ENCODE data around the gene AKAP9. TPM values are rescaled to one million over a fixed set of nuclear protein-coding genes. Genes with fewer than 3 reads are reported as not detected.

The AKAP9 gene
- total and polyA plus RNA-seq, 9 of the 15 experiments (the other 6 are each of a cell fraction or from before 2014, with no cell fraction given) = 25.5 to 80.9 (median 46.3) TPM

- intact Hi-C loops (cut with micrococcal nuclease) (no loop called here), in situ Hi-C loops (cut with MboI) (no loop called here)
- ChIA-PET POLR2A (interaction anchor here (2.3 kb wide), 1 partner anchor 17 kb away, joined by 8 read pairs; the partner anchor contains the start of gene AKAP9), CTCF (ENCODE audit: low intra/inter-chr PET ratio) (no interaction called here)
- Histone ChIP-seq H3K9me1 (ENCODE audit: control insufficient read depth, insufficient read depth, low read length) (no peaks in the 10 kb centered on the region), H3K79me2 (ENCODE audit: control insufficient read depth, insufficient read depth, low read length) (peaks cover 65% of the 10 kb centered on the region), H3K4me1 (replicated peaks in 1 of 2; ENCODE audit: control insufficient read depth in 2 of 2, insufficient read depth in 2 of 2, low read length in 2 of 2) (no peaks in the 10 kb centered on the region), H3K9me3 (replicated peaks; ENCODE audit: control insufficient read depth, insufficient read depth, low read depth, low read length) (no peaks in the 10 kb centered on the region), H2AFZ (ENCODE audit: low read depth, low read length) (no peak overlapping the region), H3K9ac (ENCODE audit: insufficient read depth in 1 of 2, low read depth in 2 of 2, low read length in 2 of 2) (no peak overlapping the region), H3K4me3 (no peak overlapping the region), H3K4me2 (ENCODE audit: insufficient read depth, low read length) (no peak overlapping the region), H3K27me3 (ENCODE audit: control insufficient read depth in 2 of 2, insufficient read depth in 2 of 2, low read length in 2 of 2) (no peaks in the 10 kb centered on the region), H3K27ac (ENCODE audit: extremely low read depth, low read depth, low read length) (no peak overlapping the region), H4K20me1 (replicated peaks; ENCODE audit: control insufficient read depth, insufficient read depth, low read length) (no peaks in the 10 kb centered on the region), H3K36me3 (ENCODE audit: control insufficient read depth, insufficient read depth, low read length) (peaks cover 3% of the 10 kb centered on the region; the same call in 2 of the 3 replicates)
- DNase-seq (ENCODE audit: extremely low read depth in 1 of 4, low spot score in 3 of 4) (no peak), FAIRE-seq (no peak), ATAC-seq (no peak)
- WGBS (ENCODE audit: insufficient coverage, low coverage, missing lambda C conversion rate) = 44% methylated on average over 1 of the region's 1 CpG
- no TSS peak for BruUV-seq (replicated peaks)
- TF ChIP-seq EZH2 (IDR thresholded peaks at IDR 0.05; ENCODE audit: borderline replicate concordance, low read depth, low read length) (no peak), SUPT5H (IDR thresholded peaks at IDR 0.05) (no peak), ZNF77 (CRISPR knock-in tag; IDR thresholded peaks at IDR 0.05) (no peak), SRSF1 (IDR thresholded peaks at IDR 0.05; ENCODE audit: low read depth, low read length) (no peak), MECOM (CRISPR knock-in tag; IDR thresholded peaks at IDR 0.05) (no peak), ZNF589 (CRISPR knock-in tag; IDR thresholded peaks at IDR 0.05; ENCODE audit: low read depth) (no peak), CCAR2 (IDR thresholded peaks at IDR 0.05; ENCODE audit: low read depth, low read length) (no peak), DIDO1 (tag; IDR thresholded peaks at IDR 0.05; ENCODE audit: low read depth) (no peak), NCOA1 (IDR thresholded peaks at IDR 0.05; ENCODE audit: low read depth) (no peak), SREBF1 (IDR thresholded peaks at IDR 0.05; ENCODE audit: borderline replicate concordance, low read depth, low read length) (no peak), ZBTB11 (CRISPR knock-in tag; IDR thresholded peaks at IDR 0.05) (no peak), ZBED1 (IDR thresholded peaks at IDR 0.05) (no peak), JUNB (CRISPR knock-in tag; conservative IDR thresholded peaks at IDR 0.05) (no peak), DEAF1 (CRISPR knock-in tag; IDR thresholded peaks at IDR 0.05) (no peak), TBL1XR1 (IDR thresholded peaks at IDR 0.05; ENCODE audit: low read length in 2 of 2) (no peak)
- TF ChIP-seq, protein P1, sequence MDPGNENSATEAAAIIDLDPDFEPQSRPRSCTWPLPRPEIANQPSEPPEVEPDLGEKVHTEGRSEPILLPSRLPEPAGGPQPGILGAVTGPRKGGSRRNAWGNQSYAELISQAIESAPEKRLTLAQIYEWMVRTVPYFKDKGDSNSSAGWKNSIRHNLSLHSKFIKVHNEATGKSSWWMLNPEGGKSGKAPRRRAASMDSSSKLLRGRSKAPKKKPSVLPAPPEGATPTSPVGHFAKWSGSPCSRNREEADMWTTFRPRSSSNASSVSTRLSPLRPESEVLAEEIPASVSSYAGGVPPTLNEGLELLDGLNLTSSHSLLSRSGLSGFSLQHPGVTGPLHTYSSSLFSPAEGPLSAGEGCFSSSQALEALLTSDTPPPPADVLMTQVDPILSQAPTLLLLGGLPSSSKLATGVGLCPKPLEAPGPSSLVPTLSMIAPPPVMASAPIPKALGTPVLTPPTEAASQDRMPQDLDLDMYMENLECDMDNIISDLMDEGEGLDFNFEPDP (CRISPR knock-in tag; IDR thresholded peaks at IDR 0.05) = no peak
- TF ChIP-seq, protein P2, sequence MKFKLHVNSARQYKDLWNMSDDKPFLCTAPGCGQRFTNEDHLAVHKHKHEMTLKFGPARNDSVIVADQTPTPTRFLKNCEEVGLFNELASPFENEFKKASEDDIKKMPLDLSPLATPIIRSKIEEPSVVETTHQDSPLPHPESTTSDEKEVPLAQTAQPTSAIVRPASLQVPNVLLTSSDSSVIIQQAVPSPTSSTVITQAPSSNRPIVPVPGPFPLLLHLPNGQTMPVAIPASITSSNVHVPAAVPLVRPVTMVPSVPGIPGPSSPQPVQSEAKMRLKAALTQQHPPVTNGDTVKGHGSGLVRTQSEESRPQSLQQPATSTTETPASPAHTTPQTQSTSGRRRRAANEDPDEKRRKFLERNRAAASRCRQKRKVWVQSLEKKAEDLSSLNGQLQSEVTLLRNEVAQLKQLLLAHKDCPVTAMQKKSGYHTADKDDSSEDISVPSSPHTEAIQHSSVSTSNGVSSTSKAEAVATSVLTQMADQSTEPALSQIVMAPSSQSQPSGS (CRISPR knock-in tag; IDR thresholded peaks at IDR 0.05) = no peak
Measured at GRCh38 chr7:91957823-91958222, 17.2 kb downstream of the AKAP9 start.
